ENCODE results near the gene AAMDC.

- TF ChIP-seq ZNF704 (CRISPR knock-in tag; IDR thresholded peaks at IDR 0.05; ENCODE audit: borderline replicate concordance) (no peak), DPF2 (CRISPR knock-in tag; IDR thresholded peaks at IDR 0.05; ENCODE audit: borderline replicate concordance, low read depth) (no peak), ZFP91 (CRISPR knock-in tag; IDR thresholded peaks at IDR 0.05; ENCODE audit: borderline replicate concordance) (no peak), RXRA (CRISPR knock-in tag; IDR thresholded peaks at IDR 0.05) (no peak)
Measured at GRCh38 chr11:77909277-77909676, 88.3 kb downstream of the AAMDC start.
